HG02938 (cell line): ENCODE measurements around the gene TBC1D8.

Source experiments
- ATAC-seq: cut with Tn5 transposase; IDR thresholded peaks from one replicate; pipeline ENCODE4 v1.9.1; 2021; ENCODE audit warnings: mild to moderate bottlenecking, moderate library complexity; ENCODE audit not compliant: unreplicated experiment

The TBC1D8 gene

DNA sequence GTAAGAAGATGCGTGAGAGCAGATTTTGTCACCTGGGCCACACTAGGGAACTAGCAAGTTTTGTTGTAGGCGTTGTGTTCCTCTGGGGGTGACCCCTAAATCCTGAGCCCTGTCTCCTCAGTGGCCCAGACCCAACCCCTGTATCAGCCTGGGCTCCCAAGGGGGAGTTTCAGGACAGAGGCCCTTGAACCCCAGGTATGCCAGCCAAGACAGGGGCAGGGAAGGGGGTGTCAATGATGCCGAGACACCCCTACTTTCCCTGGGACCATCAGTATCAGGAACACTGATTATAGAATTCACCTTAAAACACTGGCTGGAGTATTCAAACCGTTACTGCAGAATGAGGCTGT lies 188.2 kb downstream of the TBC1D8 start:
- ATAC-seq: no peak

- ATAC-seq: no peak
These were observed 188.7 kb downstream of the TBC1D8 start for GRCh38 chr2:100962366-100963025.

GRCh38 chr2:100960688-100961087 lies 190.5 kb downstream of the TBC1D8 start:
- no peak for ATAC-seq

DNA sequence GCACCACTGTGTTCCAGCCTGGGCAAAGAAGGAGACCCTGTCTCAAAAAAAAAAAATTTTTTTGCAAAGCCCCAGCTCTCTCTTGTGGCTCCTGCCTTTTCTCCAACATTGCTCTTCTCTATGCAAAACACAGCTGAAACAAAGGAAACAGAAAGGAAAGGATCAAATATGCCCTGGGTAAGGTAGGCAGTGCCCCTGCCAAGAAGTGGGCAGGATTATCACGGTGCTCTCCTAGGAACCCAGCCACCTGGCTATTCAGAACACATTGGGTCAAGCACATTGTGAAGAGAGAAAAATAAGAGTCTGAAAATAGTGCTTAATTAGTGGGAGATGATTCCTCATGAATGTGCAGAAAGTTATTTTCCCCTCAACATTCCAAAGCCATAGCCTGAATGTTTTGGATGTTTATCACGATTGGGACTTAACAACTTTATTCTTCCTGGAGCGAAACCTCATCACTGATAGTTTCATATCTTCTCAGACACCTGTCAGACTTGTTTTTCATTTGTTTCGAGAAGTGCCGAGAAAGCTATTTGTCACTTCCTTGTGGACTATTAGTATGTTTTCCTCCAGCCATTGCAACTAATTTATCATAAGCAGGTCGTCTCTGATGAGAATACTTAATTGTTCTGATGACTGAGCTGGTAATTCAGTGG lies 191.8 kb downstream of the TBC1D8 start:
- ATAC-seq: no peak

GRCh38 chr2:100957996-100958653 lies 193.1 kb downstream of the TBC1D8 start:
- no peak for ATAC-seq
